GM12878 (cell line): ENCODE results near the gene DMD.

Experiments used
- IRF3 ChIP-seq: fragments of 450-650 bp; IDR thresholded peaks from 2 replicates; pipeline ENCODE4 v1.6.1; 2014; ENCODE audit warnings: mild to moderate bottlenecking
- MXI1 ChIP-seq: fragments of 150-350 bp; IDR thresholded peaks from 2 replicates; pipeline ENCODE4 v1.6.1; 2011; ENCODE audit warnings: low read depth, mild to moderate bottlenecking, inconsistent platforms, low read length, improper control_type of control experiment
- RFX5 ChIP-seq: IDR thresholded peaks from 2 replicates; pipeline ENCODE4 v1.6.1; 2011; ENCODE audit warnings: low read depth, low read length, improper control_type of control experiment

GRCh38 chrX:32933548-32933947, 277.8 kb downstream of the DMD start:
- TF ChIP-seq IRF3 = no peak
- no peak for TF ChIP-seq MXI1
- no peak for TF ChIP-seq RFX5
